ENCODE results near the gene PPP2R2C.

The PPP2R2C gene

GRCh38 chr4:6456450-6456849 lies 16.0 kb downstream of the PPP2R2C start:
- ChIA-PET CTCF (no interaction called here), POLR2A (no interaction called here)
- H3K4me3 ChIP-seq (ENCODE audit: low read depth, low read length): no peak overlapping the region
- no peak overlapping the region for H3K27ac ChIP-seq (ENCODE audit: extremely low read depth, low read depth, low read length)
- TF ChIP-seq FEZF1 (tag by site-specific recombination; IDR thresholded peaks at IDR 0.05): no peak
- TF ChIP-seq ZNF121 (tag by site-specific recombination; IDR thresholded peaks at IDR 0.05): no peak
- no peak for TF ChIP-seq ZNF585B (tag by site-specific recombination; IDR thresholded peaks at IDR 0.05)
- TF ChIP-seq ZBTB7A (tag by site-specific recombination; IDR thresholded peaks at IDR 0.05; ENCODE audit: low read depth): no peak
- TF ChIP-seq ZNF707 (tag by site-specific recombination; IDR thresholded peaks at IDR 0.05): no peak
- no peak for TF ChIP-seq ZNF623 (tag by site-specific recombination; IDR thresholded peaks at IDR 0.05)
- H3K9me3 ChIP-seq (ENCODE audit: control insufficient read depth, insufficient read depth, low read depth, low read length): no peaks in the 10 kb centered on the region
- peaks cover 0 to 18% of the 10 kb centered on the region in 2 experiments; a peak in 1 of 3 replicates for H3K36me3 ChIP-seq (ENCODE audit: control insufficient read depth in 2 of 2, insufficient read depth in 1 of 2, low read length in 2 of 2)
- H3K4me1 ChIP-seq (ENCODE audit: control insufficient read depth, insufficient read depth, low read length): no peaks in the 10 kb centered on the region

GRCh38 chr4:6454112-6454910 lies 18.1 kb downstream of the PPP2R2C start:
- Histone ChIP-seq H3K36me3 (ENCODE audit: control insufficient read depth in 2 of 2, insufficient read depth in 1 of 2, low read length in 2 of 2) (peaks cover 0 to 17% of the 10 kb centered on the region in 2 experiments; a peak in 1 of 3 replicates), H3K9me3 (ENCODE audit: control insufficient read depth, insufficient read depth, low read depth, low read length) (no peaks in the 10 kb centered on the region), H3K4me3 (ENCODE audit: low read depth, low read length) (no peak overlapping the region), H3K4me1 (ENCODE audit: control insufficient read depth, insufficient read depth, low read length) (no peaks in the 10 kb centered on the region), H3K27ac (ENCODE audit: extremely low read depth, low read depth, low read length) (no peak overlapping the region)
- TF ChIP-seq, protein P1, sequence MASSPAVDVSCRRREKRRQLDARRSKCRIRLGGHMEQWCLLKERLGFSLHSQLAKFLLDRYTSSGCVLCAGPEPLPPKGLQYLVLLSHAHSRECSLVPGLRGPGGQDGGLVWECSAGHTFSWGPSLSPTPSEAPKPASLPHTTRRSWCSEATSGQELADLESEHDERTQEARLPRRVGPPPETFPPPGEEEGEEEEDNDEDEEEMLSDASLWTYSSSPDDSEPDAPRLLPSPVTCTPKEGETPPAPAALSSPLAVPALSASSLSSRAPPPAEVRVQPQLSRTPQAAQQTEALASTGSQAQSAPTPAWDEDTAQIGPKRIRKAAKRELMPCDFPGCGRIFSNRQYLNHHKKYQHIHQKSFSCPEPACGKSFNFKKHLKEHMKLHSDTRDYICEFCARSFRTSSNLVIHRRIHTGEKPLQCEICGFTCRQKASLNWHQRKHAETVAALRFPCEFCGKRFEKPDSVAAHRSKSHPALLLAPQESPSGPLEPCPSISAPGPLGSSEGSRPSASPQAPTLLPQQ (tag by site-specific recombination; IDR thresholded peaks at IDR 0.05): no peak
- TF ChIP-seq ZNF416 (tag by site-specific recombination; IDR thresholded peaks at IDR 0.05) (no peak), ZNF843 (tag by site-specific recombination; IDR thresholded peaks at IDR 0.05) (no peak), ZBTB26 (tag by site-specific recombination; optimal IDR thresholded peaks at IDR 0.05) (no peak), ZFP3 (tag by site-specific recombination; IDR thresholded peaks at IDR 0.05; ENCODE audit: low read depth) (no peak), ZFP37 (tag by site-specific recombination; IDR thresholded peaks at IDR 0.05) (no peak), ZNF426 (tag by site-specific recombination; IDR thresholded peaks at IDR 0.05) (no peak), ZNF76 (tag by site-specific recombination; IDR thresholded peaks at IDR 0.05; ENCODE audit: borderline replicate concordance, low read depth) (no peak), ZNF24 (tag by site-specific recombination; IDR thresholded peaks at IDR 0.05) (no peak), ZNF23 (tag by site-specific recombination; IDR thresholded peaks at IDR 0.05; ENCODE audit: borderline replicate concordance) (no peak), ZBTB1 (tag by site-specific recombination; IDR thresholded peaks at IDR 0.05) (no peak), ZNF174 (tag by site-specific recombination; IDR thresholded peaks at IDR 0.05) (no peak), ZNF621 (tag by site-specific recombination; IDR thresholded peaks at IDR 0.05) (no peak), ZNF335 (tag by site-specific recombination; conservative IDR thresholded peaks at IDR 0.05) (no peak), ZNF677 (tag by site-specific recombination; IDR thresholded peaks at IDR 0.05) (no peak)
- TF ChIP-seq, protein P2, sequence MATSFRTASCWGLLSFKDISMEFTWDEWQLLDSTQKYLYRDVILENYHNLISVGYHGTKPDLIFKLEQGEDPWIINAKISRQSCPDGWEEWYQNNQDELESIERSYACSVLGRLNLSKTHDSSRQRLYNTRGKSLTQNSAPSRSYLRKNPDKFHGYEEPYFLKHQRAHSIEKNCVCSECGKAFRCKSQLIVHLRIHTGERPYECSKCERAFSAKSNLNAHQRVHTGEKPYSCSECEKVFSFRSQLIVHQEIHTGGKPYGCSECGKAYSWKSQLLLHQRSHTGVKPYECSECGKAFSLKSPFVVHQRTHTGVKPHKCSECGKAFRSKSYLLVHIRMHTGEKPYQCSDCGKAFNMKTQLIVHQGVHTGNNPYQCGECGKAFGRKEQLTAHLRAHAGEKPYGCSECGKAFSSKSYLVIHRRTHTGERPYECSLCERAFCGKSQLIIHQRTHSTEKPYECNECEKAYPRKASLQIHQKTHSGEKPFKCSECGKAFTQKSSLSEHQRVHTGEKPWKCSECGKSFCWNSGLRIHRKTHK (tag by site-specific recombination; IDR thresholded peaks at IDR 0.05): no peak
- ChIA-PET CTCF (no interaction called here), POLR2A (no interaction called here)
